ENCODE measurements around the gene MDM2.

DNA sequence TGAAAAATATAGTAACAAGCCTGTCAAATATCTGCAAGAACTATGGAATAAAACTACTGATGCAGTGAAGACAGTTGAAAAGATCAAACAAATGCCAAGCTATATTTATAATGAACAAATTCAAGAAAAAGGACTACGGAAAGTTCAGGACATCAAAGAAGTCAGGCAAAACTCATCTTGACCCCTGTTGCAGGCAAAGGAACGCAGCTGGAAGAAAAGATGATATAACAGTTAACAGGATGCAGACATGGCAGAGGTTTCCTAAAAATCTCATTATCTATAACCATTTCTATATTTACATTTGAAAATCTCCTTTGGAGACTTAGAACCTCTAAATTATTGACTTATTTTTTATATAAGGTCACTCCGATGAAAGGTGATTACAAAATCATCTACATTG, 34.1 kb downstream of the MDM2 start:
- TF ChIP-seq CEBPB (IDR thresholded peaks at IDR 0.05) (no peak), PHF8 (IDR thresholded peaks at IDR 0.05; ENCODE audit: borderline replicate concordance, low read depth) (no peak), HOXB13 (CRISPR knock-in tag; IDR thresholded peaks at IDR 0.05; ENCODE audit: low read depth) (no peak), POLR2A (IDR thresholded peaks at IDR 0.05; ENCODE audit: low read length) (no peak), SREBF2 (IDR thresholded peaks at IDR 0.05) (no peak), CHD4 (IDR thresholded peaks at IDR 0.05; ENCODE audit: borderline replicate concordance) (no peak), FOSL2 (IDR thresholded peaks at IDR 0.05) (no peak), FOSL2 (CRISPR knock-in tag; IDR thresholded peaks at IDR 0.05) (no peak), MAFK (IDR thresholded peaks at IDR 0.05; ENCODE audit: partially characterized antibody) (no peak), JUNB (IDR thresholded peaks at IDR 0.05) (no peak), KDM1A (IDR thresholded peaks at IDR 0.05; ENCODE audit: low read depth) (no peak), SMC3 (IDR thresholded peaks at IDR 0.05) (no peak)
- TF ChIP-seq, protein P1, sequence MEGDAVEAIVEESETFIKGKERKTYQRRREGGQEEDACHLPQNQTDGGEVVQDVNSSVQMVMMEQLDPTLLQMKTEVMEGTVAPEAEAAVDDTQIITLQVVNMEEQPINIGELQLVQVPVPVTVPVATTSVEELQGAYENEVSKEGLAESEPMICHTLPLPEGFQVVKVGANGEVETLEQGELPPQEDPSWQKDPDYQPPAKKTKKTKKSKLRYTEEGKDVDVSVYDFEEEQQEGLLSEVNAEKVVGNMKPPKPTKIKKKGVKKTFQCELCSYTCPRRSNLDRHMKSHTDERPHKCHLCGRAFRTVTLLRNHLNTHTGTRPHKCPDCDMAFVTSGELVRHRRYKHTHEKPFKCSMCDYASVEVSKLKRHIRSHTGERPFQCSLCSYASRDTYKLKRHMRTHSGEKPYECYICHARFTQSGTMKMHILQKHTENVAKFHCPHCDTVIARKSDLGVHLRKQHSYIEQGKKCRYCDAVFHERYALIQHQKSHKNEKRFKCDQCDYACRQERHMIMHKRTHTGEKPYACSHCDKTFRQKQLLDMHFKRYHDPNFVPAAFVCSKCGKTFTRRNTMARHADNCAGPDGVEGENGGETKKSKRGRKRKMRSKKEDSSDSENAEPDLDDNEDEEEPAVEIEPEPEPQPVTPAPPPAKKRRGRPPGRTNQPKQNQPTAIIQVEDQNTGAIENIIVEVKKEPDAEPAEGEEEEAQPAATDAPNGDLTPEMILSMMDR (IDR thresholded peaks at IDR 0.05) = no peak
- TF ChIP-seq, protein P2, sequence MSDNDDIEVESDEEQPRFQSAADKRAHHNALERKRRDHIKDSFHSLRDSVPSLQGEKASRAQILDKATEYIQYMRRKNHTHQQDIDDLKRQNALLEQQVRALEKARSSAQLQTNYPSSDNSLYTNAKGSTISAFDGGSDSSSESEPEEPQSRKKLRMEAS (IDR thresholded peaks at IDR 0.05) = no peak
- TF ChIP-seq, protein P3, sequence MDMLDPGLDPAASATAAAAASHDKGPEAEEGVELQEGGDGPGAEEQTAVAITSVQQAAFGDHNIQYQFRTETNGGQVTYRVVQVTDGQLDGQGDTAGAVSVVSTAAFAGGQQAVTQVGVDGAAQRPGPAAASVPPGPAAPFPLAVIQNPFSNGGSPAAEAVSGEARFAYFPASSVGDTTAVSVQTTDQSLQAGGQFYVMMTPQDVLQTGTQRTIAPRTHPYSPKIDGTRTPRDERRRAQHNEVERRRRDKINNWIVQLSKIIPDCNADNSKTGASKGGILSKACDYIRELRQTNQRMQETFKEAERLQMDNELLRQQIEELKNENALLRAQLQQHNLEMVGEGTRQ (IDR thresholded peaks at IDR 0.05) = no peak
